ENCODE data around the gene MRAP.

GRCh38 chr21:32335601-32336575 lies 37.2 kb downstream of the MRAP start:
- TF ChIP-seq CTCF (IDR thresholded peaks at IDR 0.05; ENCODE audit: low read depth, low read length, poor library complexity, severe bottlenecking): no peak
- TF ChIP-seq EZH2phosphoT487 (IDR thresholded peaks at IDR 0.05; ENCODE audit: borderline replicate concordance, low read length): no peak
